ENCODE data around the gene VPS33B. TPM values are rescaled to one million over a fixed set of nuclear protein-coding genes. Genes with fewer than 3 reads are reported as not detected.

VPS33B gene
- total RNA-seq, 1 donor from 2014 or later, result 10.5 TPM

DNA sequence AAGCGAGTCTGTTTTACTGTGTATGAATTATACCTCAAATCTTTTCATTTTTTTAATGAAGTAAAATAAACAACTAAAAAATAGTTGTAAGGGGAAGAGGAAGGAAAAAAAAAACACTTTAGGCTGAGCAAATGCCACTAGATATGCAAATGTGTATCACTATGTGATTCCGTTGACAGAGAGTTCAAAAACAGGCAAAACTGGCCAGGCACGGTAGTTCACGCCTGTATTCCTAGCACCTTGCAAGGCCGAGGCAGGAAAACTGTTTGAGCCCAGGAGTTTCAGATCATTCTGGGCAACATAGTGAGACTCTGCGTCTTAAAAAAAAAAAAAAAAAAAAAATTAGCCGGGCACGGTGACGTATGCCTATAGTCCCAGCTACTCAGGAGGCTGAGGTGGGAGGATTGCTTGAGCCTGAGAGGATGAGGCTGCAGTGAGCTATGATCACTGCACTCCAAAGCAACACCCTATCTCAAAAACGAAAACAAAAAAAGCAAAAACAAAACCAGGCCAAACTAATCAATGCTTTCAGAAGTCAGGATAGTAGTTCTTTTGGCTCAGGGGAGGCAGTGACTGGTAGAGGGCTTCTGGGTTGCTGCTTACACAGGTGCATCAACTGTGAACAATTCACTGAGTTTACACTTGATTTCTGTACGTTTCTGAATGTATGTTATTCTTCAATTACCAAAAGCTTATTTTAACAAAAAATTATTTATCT, 35.4 kb downstream of the VPS33B start:
- Histone ChIP-seq H3K36me3 (ENCODE audit: control insufficient read depth, insufficient read depth, low read length) (no peaks in the 10 kb centered on the region), H3K27me3 (ENCODE audit: control insufficient read depth, insufficient read depth, low read length) (no peaks in the 10 kb centered on the region), H3K4me3 (ENCODE audit: low read depth, low read length) (no peak overlapping the region)
- TF ChIP-seq, protein P1, sequence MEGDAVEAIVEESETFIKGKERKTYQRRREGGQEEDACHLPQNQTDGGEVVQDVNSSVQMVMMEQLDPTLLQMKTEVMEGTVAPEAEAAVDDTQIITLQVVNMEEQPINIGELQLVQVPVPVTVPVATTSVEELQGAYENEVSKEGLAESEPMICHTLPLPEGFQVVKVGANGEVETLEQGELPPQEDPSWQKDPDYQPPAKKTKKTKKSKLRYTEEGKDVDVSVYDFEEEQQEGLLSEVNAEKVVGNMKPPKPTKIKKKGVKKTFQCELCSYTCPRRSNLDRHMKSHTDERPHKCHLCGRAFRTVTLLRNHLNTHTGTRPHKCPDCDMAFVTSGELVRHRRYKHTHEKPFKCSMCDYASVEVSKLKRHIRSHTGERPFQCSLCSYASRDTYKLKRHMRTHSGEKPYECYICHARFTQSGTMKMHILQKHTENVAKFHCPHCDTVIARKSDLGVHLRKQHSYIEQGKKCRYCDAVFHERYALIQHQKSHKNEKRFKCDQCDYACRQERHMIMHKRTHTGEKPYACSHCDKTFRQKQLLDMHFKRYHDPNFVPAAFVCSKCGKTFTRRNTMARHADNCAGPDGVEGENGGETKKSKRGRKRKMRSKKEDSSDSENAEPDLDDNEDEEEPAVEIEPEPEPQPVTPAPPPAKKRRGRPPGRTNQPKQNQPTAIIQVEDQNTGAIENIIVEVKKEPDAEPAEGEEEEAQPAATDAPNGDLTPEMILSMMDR (IDR thresholded peaks at IDR 0.05; ENCODE audit: insufficient read depth, low read length, severe bottlenecking), result no peak
- DNase-seq (ENCODE audit: low read depth), result no peak
- no peak for FAIRE-seq

DNA sequence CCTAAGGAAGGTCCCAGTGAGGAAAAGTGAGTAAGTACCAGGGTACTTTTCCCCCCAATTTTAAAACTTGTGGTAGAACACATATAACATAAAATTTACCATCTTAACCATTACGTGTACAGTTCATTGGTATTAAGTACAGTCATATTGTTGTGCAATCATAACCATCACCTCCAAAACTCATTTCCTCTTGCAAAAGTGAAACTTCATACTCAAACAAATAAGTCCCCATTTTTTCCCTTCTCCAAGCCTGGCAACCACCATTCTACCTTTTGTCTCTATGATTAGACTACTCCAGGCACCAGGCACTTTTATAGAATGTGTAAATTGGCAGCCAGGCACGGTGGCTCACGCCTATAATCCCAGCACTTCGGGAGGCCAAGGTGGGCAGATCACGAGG, 40.3 kb downstream of the VPS33B start:
- no peak for FAIRE-seq
- TF ChIP-seq, protein P1 (IDR thresholded peaks at IDR 0.05; ENCODE audit: insufficient read depth, low read length, severe bottlenecking), result no peak
- H3K27me3 ChIP-seq (ENCODE audit: control insufficient read depth, insufficient read depth, low read length), result no peaks in the 10 kb centered on the region
- no peaks in the 10 kb centered on the region for H3K36me3 ChIP-seq (ENCODE audit: control insufficient read depth, insufficient read depth, low read length)
- no peak overlapping the region for H3K4me3 ChIP-seq (ENCODE audit: low read depth, low read length)
- peak; percentile 84 for DNase-seq (ENCODE audit: low read depth)

DNA sequence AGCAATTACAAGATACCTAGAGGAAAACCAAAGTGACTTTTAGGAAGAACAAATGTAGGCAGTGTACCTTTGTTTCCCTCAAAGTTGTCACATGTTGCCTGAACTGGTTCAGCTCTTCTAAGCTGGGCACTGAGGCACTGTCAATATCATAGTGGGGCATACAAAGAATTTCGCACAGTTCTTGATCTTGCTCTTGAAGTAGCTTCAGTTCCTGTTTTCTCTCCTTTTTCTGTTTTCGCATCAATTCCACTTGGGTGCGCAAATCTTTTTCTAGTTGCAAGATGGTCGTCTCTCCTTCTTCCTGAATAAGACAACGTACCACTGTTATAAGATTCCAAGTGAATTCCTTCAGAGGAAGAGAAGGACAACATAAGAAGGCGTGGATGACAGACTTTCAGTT, 40.7 kb downstream of the VPS33B start:
- FAIRE-seq, result no peak
- DNase-seq (ENCODE audit: low read depth), result no peak
- TF ChIP-seq, protein P1 (IDR thresholded peaks at IDR 0.05; ENCODE audit: insufficient read depth, low read length, severe bottlenecking), result no peak
- H3K4me3 ChIP-seq (ENCODE audit: low read depth, low read length), result no peak overlapping the region
- H3K27me3 ChIP-seq (ENCODE audit: control insufficient read depth, insufficient read depth, low read length), result no peaks in the 10 kb centered on the region
- H3K36me3 ChIP-seq (ENCODE audit: control insufficient read depth, insufficient read depth, low read length), result no peaks in the 10 kb centered on the region

DNA sequence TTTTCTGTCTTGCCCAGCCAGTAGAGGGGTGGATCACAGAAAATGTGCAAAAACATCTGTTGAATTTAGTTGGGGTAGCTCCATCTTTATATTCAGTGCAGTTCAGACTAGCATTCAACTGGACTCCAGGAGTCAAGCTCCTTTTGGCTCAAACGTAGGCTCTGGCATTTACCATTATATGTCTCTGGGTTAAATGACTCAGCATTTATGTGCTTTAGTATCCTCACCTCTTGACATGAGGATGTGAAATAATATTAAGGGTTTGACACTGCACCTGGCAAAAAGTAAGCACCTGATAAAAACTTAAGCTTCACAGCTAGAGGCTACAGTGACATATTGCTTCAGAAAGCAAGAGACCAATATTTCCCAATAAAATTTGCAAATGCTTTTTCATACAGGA, 42.8 kb downstream of the VPS33B start:
- TF ChIP-seq, protein P1 (IDR thresholded peaks at IDR 0.05; ENCODE audit: insufficient read depth, low read length, severe bottlenecking), result no peak
- DNase-seq (ENCODE audit: low read depth) (peak; percentile 24), FAIRE-seq (no peak)
- Histone ChIP-seq H3K27me3 (ENCODE audit: control insufficient read depth, insufficient read depth, low read length) (no peaks in the 10 kb centered on the region), H3K4me3 (ENCODE audit: low read depth, low read length) (no peak overlapping the region), H3K36me3 (ENCODE audit: control insufficient read depth, insufficient read depth, low read length) (peaks cover 2% of the 10 kb centered on the region)

DNA sequence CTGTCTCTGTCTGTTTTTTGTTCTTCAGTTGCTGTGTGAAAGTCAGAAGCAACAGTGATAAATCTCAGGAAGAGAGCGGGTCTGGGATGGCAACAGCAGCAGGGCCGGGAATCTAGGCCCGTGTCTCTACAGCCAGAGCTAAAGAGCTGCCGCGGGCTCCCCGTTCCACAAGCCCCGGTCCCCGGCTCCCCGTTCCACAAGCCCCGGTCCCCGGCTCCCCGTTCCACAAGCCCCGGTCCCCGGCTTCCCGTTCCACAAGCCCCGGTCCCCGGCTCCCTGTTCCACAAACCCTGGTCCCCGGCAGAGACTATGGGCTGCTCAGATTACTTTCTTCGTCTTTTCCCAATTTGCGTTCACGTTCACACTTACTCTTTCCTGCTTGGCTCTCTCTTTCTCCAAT, 48.2 kb downstream of the VPS33B start:
- FAIRE-seq, result no peak
- Histone ChIP-seq H3K27me3 (ENCODE audit: control insufficient read depth, insufficient read depth, low read length) (no peaks in the 10 kb centered on the region), H3K36me3 (ENCODE audit: control insufficient read depth, insufficient read depth, low read length) (peaks cover 8% of the 10 kb centered on the region), H3K4me3 (ENCODE audit: low read depth, low read length) (no peak overlapping the region)
- no peak for DNase-seq (ENCODE audit: low read depth)
- TF ChIP-seq, protein P1 (IDR thresholded peaks at IDR 0.05; ENCODE audit: insufficient read depth, low read length, severe bottlenecking), result no peak

DNA sequence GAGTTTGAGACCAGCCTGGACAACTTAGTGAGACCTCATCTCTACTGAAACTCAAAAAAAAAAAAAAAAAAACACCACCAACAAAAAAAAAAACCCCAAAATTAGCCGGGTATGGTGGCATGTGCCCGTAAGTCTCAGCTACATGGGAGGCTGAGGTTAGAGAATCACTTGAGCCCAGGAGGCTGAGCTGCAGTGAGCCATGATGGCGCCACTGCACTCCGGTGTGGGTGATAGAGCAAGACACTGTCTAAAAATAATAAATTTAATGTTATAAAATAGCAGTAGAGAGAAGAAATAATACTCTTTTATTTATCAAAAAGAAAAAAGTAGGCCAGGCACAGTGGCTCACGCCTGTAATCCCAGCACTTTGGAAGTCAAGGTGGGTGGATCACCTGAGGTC, 50.3 kb downstream of the VPS33B start:
- DNase-seq (ENCODE audit: low read depth), result no peak
- FAIRE-seq, result no peak
- H3K4me3 ChIP-seq (ENCODE audit: low read depth, low read length), result no peak overlapping the region
- no peaks in the 10 kb centered on the region for H3K27me3 ChIP-seq (ENCODE audit: control insufficient read depth, insufficient read depth, low read length)
- TF ChIP-seq, protein P1 (IDR thresholded peaks at IDR 0.05; ENCODE audit: insufficient read depth, low read length, severe bottlenecking), result no peak
- H3K36me3 ChIP-seq (ENCODE audit: control insufficient read depth, insufficient read depth, low read length), result peaks cover 8% of the 10 kb centered on the region
